AG10803 (cell line): ENCODE results near the gene HIGD2A.

Source experiments
- DNase-seq: peaks from one replicate; pipeline ENCODE4 v3.0.0; 2010; ENCODE audit warnings: low read depth
- H3K4me3 ChIP-seq: 2 replicates; pipeline ENCODE4 v1.5.1; 2011; ENCODE audit warnings: mild to moderate bottlenecking, low read length, control low read depth
- CTCF ChIP-seq: conservative IDR thresholded peaks from 2 replicates; pipeline ENCODE4 v1.5.1; 2011; ENCODE audit warnings: mild to moderate bottlenecking, low read length, control low read depth, inconsistent platforms

HIGD2A gene

GRCh38 chr5:176387384-176387925 lies 1.1 kb upstream of the HIGD2A start:
- H3K4me3 ChIP-seq = peak overlapping the region; percentile 97
- peak; percentile 16 for DNase-seq
- TF ChIP-seq CTCF = no peak

- TF ChIP-seq CTCF = no peak
- H3K4me3 ChIP-seq = peak overlapping the region; percentile 97
- DNase-seq = no peak
These were observed 528 bp upstream of the HIGD2A start for GRCh38 chr5:176388003-176388443.

GRCh38 chr5:176389135-176390123 lies 878 bp downstream of the HIGD2A start:
- no peak for TF ChIP-seq CTCF
- peak overlapping the region; percentile 97 for H3K4me3 ChIP-seq
- no peak for DNase-seq

GRCh38 chr5:176391479-176391878 lies 2.9 kb downstream of the HIGD2A start:
- no peak overlapping the region for H3K4me3 ChIP-seq
- no peak for TF ChIP-seq CTCF
- no peak for DNase-seq

- DNase-seq = no peak
- no peak for TF ChIP-seq CTCF
- no peak overlapping the region for H3K4me3 ChIP-seq
These were observed 3.4 kb downstream of the HIGD2A start for GRCh38 chr5:176391999-176392398.

GRCh38 chr5:176392526-176392925 lies 4.0 kb downstream of the HIGD2A start:
- TF ChIP-seq CTCF = no peak
- no peak for DNase-seq
- no peak overlapping the region for H3K4me3 ChIP-seq

GRCh38 chr5:176394096-176394495 lies 5.5 kb downstream of the HIGD2A start:
- no peak for DNase-seq
- no peak overlapping the region for H3K4me3 ChIP-seq
- TF ChIP-seq CTCF = no peak
